Measurements from ENCODE around the gene CTDSPL2. TPM values are rescaled to one million over a fixed set of nuclear protein-coding genes. Genes with fewer than 3 reads are reported as not detected.

CTDSPL2 gene
- total and polyA plus RNA-seq, 2 experiments from 2014 or later, result 42.2 to 86.2 TPM

DNA sequence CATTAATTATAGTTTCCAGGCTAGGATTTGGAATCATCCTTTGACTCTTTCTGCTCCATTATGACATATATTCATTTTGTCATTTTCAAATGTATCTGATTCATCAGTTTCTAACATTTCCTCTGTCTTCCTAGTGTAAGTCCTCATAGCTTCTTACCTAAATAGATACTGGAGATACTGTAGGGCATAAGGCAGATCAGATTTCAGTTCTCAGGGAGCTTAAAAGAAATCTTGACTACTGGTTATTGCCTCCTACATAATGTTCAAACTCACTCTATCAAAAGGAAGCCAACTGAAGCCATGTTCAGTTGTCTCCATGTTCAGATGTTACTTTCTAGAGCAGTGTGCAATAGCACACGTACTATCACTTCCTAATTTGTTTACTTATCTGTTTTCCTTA is 29.6 kb upstream of the CTDSPL2 start (continued):
- no peak for TF ChIP-seq ZNF331 (CRISPR knock-in tag; IDR thresholded peaks at IDR 0.05; ENCODE audit: low read depth)
- TF ChIP-seq, protein P1, sequence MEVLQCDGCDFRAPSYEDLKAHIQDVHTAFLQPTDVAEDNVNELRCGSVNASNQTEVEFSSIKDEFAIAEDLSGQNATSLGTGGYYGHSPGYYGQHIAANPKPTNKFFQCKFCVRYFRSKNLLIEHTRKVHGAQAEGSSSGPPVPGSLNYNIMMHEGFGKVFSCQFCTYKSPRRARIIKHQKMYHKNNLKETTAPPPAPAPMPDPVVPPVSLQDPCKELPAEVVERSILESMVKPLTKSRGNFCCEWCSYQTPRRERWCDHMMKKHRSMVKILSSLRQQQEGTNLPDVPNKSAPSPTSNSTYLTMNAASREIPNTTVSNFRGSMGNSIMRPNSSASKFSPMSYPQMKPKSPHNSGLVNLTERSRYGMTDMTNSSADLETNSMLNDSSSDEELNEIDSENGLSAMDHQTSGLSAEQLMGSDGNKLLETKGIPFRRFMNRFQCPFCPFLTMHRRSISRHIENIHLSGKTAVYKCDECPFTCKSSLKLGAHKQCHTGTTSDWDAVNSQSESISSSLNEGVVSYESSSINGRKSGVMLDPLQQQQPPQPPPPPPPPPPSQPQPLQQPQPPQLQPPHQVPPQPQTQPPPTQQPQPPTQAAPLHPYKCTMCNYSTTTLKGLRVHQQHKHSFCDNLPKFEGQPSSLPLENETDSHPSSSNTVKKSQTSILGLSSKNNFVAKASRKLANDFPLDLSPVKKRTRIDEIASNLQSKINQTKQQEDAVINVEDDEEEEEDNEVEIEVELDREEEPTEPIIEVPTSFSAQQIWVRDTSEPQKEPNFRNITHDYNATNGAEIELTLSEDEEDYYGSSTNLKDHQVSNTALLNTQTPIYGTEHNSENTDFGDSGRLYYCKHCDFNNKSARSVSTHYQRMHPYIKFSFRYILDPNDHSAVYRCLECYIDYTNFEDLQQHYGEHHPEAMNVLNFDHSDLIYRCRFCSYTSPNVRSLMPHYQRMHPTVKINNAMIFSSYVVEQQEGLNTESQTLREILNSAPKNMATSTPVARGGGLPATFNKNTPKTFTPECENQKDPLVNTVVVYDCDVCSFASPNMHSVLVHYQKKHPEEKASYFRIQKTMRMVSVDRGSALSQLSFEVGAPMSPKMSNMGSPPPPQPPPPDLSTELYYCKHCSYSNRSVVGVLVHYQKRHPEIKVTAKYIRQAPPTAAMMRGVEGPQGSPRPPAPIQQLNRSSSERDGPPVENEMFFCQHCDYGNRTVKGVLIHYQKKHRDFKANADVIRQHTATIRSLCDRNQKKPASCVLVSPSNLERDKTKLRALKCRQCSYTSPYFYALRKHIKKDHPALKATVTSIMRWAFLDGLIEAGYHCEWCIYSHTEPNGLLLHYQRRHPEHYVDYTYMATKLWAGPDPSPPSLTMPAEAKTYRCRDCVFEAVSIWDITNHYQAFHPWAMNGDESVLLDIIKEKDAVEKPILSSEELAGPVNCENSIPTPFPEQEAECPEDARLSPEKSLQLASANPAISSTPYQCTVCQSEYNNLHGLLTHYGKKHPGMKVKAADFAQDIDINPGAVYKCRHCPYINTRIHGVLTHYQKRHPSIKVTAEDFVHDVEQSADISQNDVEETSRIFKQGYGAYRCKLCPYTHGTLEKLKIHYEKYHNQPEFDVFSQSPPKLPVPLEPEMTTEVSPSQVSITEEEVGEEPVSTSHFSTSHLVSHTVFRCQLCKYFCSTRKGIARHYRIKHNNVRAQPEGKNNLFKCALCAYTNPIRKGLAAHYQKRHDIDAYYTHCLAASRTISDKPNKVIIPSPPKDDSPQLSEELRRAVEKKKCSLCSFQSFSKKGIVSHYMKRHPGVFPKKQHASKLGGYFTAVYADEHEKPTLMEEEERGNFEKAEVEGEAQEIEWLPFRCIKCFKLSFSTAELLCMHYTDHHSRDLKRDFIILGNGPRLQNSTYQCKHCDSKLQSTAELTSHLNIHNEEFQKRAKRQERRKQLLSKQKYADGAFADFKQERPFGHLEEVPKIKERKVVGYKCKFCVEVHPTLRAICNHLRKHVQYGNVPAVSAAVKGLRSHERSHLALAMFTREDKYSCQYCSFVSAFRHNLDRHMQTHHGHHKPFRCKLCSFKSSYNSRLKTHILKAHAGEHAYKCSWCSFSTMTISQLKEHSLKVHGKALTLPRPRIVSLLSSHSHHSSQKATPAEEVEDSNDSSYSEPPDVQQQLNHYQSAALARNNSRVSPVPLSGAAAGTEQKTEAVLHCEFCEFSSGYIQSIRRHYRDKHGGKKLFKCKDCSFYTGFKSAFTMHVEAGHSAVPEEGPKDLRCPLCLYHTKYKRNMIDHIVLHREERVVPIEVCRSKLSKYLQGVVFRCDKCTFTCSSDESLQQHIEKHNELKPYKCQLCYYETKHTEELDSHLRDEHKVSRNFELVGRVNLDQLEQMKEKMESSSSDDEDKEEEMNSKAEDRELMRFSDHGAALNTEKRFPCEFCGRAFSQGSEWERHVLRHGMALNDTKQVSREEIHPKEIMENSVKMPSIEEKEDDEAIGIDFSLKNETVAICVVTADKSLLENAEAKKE (CRISPR knock-in tag; IDR thresholded peaks at IDR 0.05), result no peak

DNA sequence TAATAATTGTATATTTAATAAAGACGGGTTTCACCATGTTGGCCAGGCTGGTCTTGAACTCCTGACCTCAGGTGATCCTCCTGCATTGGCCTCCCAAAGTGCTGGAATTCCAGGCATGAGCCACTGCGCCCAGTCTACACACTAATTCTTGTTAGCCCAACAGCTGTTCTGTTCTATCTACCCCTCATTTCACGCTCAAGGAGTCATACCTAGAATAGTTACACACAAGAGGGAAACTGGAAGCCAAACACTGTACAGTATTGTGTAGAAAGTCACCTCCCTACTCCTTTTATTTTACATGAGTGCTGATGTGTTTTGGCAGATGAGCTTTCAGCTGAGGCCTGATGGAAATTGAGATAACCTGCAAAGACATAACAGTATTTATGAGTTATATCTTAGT is 13.4 kb upstream of the CTDSPL2 start:
- Histone ChIP-seq H3K4me1 (ENCODE audit: insufficient read depth) (no peaks in the 10 kb centered on the region), H3K9me2 (ENCODE audit: insufficient read depth) (no peaks in the 10 kb centered on the region)
- no peak for TF ChIP-seq EZH2 (IDR thresholded peaks at IDR 0.05; ENCODE audit: low read depth, unreplicated experiment)
- TF ChIP-seq CREB1 (CRISPR knock-in tag; IDR thresholded peaks at IDR 0.05; ENCODE audit: low read depth), result no peak
- TF ChIP-seq NANOG (IDR thresholded peaks at IDR 0.05; ENCODE audit: borderline replicate concordance), result no peak
- TF ChIP-seq, protein P2, sequence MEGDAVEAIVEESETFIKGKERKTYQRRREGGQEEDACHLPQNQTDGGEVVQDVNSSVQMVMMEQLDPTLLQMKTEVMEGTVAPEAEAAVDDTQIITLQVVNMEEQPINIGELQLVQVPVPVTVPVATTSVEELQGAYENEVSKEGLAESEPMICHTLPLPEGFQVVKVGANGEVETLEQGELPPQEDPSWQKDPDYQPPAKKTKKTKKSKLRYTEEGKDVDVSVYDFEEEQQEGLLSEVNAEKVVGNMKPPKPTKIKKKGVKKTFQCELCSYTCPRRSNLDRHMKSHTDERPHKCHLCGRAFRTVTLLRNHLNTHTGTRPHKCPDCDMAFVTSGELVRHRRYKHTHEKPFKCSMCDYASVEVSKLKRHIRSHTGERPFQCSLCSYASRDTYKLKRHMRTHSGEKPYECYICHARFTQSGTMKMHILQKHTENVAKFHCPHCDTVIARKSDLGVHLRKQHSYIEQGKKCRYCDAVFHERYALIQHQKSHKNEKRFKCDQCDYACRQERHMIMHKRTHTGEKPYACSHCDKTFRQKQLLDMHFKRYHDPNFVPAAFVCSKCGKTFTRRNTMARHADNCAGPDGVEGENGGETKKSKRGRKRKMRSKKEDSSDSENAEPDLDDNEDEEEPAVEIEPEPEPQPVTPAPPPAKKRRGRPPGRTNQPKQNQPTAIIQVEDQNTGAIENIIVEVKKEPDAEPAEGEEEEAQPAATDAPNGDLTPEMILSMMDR (conservative IDR thresholded peaks at IDR 0.05; ENCODE audit: low read depth in 2 of 2), result no peak
- no peak for TF ChIP-seq EZH2phosphoT487 (IDR thresholded peaks at IDR 0.05; ENCODE audit: unreplicated experiment)
- no peak for TF ChIP-seq JUNB (IDR thresholded peaks at IDR 0.05; ENCODE audit: unreplicated experiment)
- no peak for TF ChIP-seq ZNF331 (CRISPR knock-in tag; IDR thresholded peaks at IDR 0.05; ENCODE audit: low read depth)
- TF ChIP-seq, protein P1 (CRISPR knock-in tag; IDR thresholded peaks at IDR 0.05), result no peak

More for the DNA sequence above, 13.4 kb upstream of the CTDSPL2 start:
- H3F3A ChIP-seq (replicated peaks; ENCODE audit: low read depth), result no peaks in the 10 kb centered on the region
- no peaks in the 10 kb centered on the region for H3K4me1 Mint-ChIP-seq
- no peak overlapping the region for H3K4me3 ChIP-seq
- peaks cover 3% of the 10 kb centered on the region; the same call in 1 of the 3 replicates for H3K36me3 Mint-ChIP-seq (ENCODE audit: low read depth)
- ATAC-seq (no peak), DNase-seq (ENCODE audit: low spot score) (no peak)
- H2AFZ ChIP-seq, result no peak overlapping the region
- no peaks in the 10 kb centered on the region for H3K36me3 ChIP-seq (ENCODE audit: insufficient read depth)
- H3K27me3 ChIP-seq (ENCODE audit: insufficient read depth), result no peaks in the 10 kb centered on the region
- H3K4me2 ChIP-seq, result no peak overlapping the region
- no peaks in the 10 kb centered on the region for H3K27me3 Mint-ChIP-seq (ENCODE audit: insufficient read depth, low read depth, poor library complexity)
- H3K27ac ChIP-seq (ENCODE audit: low read depth), result no peak overlapping the region
- no peak overlapping the region for H3K27ac Mint-ChIP-seq
- H3K4me3 Mint-ChIP-seq, result no peak overlapping the region
- no peaks in the 10 kb centered on the region for H3K79me2 ChIP-seq (replicated peaks; ENCODE audit: insufficient read depth)
- no peaks in the 10 kb centered on the region for H4K20me1 ChIP-seq (replicated peaks; ENCODE audit: insufficient read depth)
- H3K9me3 Mint-ChIP-seq, result no peaks in the 10 kb centered on the region
